ENCODE results near the gene KRTAP10-4.
A peak's percentile ranks its signal among the peaks of the same experiment; 100 is the strongest.
"Not testable (repeated sequence)": the region's sequence is repeated elsewhere in the genome, so short reads cannot be mapped to it uniquely, and the experiment has no call there.

The KRTAP10-4 gene

DNA sequence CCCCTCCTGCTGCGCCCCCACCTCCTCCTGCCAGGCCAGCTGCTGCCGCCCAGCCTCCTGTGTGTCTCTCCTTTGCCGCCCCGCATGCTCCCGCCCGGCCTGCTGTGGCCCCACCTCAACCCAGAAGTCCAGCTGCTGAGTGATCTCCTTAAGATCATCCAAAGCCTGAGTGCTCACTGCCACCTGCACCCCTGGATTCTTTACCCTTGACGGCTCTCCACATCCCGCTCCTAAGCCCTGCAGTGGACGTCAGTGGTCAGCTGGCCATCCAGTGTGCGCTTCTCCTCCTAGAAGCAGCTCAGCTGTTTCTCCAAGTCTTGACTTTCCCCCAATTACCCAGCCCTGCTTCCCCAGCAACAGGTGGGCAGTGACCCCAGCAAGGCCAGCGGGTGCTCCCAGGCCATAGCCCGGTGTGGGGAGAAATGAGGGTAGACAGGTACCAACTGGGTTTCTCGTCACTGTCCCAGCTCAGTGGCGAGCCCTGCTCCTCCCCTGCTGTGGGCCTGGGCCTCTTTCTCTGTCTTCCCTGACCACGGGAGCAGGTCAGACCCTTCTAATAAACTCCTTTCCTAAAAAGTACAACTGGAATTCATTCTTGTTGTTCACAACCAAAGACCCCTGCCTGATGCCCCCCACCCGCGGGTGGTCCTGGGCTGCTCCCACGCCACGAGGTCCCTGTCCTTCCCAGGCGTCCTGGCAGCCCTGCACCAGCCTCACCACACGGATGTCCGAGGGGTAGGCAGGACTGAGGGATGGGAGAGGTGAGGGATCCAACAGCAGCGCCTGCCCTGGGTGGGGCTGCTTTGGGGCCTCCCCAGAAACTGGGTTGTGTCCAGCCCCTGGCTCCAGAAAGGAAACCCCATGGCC is 28.3 kb downstream of the KRTAP10-4 start:
- DNase-seq = no peak

DNA sequence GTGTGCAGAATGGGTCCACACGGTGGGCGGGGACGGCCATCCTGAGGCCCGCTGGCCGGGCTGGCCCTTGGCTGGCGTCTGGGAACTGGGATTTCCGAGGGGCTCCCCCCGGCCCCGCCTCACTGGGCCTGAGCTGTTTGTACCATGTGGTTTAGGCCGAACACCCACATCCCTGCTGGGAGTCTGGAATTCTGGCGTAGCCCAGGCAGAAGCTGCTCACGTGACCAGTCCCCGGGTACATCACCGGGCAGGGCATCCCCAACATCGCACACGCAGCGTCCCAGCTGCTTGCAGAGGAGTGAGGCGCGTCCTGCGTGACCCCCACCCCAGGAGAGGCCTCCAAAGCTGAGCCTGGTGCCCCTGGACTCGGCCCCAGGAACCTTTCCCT is 28.9 kb downstream of the KRTAP10-4 start:
- DNase-seq = no peak

DNA sequence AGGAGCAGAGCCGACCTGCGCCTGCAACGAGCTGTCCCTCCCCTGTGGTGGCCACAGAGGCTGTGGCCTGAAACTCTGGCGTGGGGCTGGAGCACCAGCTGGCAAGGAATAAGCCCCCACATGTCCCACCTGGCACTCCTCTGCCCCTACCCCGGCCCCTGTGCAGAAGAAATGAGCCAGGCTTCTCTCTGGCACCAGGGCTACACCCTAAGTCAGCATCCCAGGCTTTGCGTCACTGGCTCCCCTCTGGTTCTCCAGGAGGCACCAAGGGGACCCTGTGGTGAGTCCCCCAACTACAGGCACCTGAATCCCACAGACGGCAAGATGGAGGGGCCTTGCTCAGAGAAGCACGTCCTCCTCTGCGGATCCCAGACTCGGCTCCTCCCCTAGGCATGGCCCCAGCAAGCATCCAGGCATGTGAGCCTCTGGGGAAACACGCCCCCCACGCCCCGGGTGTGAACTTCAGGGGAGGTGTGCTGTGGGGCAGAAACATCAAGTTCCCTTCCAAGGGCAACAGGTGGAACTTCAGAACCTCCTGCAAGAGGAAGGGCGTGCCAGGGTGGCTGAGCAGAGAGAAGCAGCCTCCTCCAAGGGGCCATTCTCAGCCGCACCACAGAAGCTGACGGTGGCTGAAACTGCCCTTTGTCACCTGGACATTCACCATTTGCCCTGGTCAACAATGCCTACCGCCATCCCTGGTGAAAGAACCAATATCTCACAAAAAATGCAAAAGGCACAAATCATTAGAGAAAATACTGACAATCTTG is 29.8 kb downstream of the KRTAP10-4 start:
- DNase-seq = no peak

DNA sequence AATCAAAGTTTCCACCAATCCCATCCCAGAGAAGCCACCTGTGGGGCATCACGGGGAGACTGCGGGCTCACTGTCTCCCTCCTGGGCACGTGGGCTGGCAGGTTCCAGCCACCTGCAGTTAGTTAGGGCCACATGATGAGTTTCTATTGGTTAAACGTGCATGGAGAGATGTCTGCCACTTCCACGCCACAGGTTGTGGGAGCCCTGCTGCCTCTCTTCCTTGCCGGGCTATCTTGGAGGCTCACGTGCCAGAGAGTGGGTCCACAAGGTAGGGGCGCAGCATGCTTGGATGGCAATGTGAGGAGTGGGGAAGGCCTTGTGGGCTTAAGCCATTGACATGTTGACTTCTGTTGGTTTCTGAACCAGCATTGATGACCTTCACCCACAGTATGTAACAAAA is 30.4 kb downstream of the KRTAP10-4 start:
- no peak for DNase-seq

DNA sequence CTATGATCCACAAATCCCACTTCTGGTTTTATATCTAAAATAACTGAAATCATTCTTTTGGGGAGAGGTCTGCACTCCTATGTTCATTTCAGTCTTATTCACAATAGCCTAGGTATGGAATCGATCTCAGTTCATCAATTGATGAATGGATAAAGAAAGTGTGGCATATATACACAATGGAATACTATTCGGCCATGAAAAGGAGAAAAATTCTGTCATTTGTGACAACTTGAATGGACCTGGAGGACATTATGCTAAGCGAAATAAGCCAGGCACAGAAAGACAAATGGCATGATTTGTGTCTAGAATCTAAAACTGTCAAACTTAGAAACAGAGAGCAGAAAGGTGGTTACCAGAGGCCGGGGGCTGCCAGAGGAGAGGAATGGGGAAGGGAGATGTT is 33.0 kb downstream of the KRTAP10-4 start:
- DNase-seq = no peak

DNA sequence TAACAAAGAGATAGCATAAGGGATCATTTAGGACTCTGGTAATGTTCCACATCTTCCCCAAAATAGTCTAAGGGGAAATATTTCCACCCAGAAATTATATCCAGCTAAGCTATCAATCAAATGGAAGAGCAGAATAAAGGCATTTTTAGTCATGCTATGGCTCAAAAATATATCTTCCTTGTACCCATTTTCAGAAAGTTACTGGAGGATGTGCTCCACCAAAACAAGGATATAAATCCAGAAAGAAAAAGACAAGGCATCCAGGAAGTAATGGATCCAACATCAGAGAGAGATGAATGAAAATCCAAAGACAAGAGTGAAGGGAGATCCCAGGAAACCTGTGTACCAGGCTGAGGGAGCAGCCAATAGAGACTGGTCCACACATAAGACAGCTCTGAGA is 35.7 kb downstream of the KRTAP10-4 start:
- no peak for DNase-seq

DNA sequence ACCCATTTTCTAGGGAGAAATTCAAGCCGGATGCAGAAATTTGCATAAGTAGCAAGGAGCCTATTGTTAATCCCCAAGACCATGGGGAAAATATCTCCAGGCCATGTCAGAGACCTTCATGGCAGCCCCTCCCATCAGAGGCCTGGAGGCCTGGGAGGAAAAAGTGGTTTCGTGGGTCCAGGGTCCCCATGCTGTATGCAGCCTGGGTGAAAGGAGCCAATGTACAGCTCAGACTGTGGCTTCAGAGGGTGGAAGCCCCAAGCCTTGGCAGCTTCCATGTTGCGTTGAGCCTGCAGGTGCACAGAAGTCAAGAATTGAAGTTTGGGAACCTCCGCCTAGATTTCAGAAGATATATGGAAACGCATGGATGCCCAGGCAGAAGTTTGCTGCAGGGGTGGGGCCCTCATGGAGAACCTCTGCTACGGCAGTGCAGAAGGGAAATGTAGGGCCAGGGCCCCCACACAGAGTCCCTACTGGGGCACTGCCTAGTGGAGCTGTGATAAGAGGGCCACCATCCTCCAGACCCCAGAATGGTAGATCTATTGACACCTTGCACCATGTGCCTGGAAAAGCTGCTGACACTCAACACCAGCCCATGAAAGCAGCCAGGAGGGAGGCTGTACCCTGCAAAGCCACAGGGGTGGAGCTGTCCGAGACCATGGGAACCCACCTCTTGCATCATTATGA is 36.8 kb downstream of the KRTAP10-4 start:
- not testable (repeated sequence) for DNase-seq

DNA sequence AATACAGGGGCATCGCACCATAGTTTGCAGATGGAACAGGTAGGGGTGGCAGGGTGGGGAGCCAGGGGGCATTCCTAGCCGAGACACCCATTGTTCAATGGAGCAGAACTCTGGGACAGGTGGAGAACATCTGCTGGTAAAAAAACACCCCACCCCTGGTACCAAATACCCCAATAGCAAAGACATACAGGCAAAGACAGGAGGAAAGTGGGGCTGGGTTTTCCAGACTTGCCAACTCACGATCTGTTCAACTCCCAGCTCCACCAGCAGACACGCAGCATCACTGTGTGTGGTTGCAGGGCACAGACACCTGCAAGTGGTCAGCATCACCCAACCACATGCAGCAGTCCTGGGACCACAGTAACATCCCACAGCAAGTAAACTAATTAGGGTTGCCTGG is 38.0 kb downstream of the KRTAP10-4 start:
- DNase-seq = no peak

DNA sequence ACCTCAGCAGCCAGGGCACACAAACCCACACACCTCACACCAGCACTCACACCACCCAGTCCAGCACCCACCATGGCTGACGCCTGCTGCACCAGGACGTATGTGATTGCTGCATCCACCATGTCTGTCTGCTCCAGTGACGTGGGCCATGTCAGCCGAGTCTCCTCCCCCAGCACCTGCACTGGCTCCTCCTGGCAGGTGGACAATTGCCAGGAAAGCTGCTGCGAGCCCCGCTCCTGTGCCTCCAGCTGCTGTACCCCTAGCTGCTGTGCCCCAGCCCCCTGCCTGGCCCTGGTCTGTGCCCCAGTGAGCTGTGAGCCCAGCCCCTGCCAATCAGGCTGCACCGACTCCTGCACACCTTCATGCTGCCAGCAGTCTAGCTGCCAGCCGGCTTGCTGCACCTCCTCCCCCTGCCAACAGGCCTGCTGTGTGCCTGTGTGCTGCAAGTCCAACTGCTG is 38.5 kb downstream of the KRTAP10-4 start, which contains the start of gene KRTAP10-8:
Gene KRTAP10-8, plus strand, starts transcription at position 51 of the 458 bp plus-strand sequence. Its CDS starts 22 bp downstream, at position 73.
- no peak for DNase-seq

DNA sequence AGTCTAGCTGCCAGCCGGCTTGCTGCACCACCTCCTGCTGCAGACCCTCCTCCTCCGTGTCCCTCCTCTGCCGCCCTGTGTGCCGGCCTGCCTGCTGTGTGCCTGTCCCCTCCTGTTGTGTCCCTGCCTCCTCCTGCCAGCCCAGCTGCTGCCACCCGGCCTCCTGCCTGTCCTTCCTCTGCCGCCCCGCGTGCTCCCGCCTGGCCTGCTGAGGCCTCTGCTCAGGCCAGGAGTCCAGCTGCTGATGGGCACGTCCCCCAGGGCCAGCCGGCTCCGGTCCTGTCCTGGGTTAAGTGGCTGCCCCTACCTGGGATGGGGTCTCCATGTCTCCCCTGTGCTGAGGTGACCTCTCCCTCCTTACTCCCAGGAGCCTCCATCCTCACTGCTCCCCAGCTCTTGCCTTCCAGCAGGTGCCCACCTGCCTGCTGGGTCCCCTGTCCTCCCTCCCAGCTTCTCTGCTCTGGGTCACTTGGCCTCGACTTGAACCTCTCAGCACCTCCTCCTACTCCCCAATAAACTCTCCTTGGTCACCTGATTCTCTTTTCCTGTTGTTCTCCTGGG is 39.2 kb downstream of the KRTAP10-4 start:
- no peak for DNase-seq

DNA sequence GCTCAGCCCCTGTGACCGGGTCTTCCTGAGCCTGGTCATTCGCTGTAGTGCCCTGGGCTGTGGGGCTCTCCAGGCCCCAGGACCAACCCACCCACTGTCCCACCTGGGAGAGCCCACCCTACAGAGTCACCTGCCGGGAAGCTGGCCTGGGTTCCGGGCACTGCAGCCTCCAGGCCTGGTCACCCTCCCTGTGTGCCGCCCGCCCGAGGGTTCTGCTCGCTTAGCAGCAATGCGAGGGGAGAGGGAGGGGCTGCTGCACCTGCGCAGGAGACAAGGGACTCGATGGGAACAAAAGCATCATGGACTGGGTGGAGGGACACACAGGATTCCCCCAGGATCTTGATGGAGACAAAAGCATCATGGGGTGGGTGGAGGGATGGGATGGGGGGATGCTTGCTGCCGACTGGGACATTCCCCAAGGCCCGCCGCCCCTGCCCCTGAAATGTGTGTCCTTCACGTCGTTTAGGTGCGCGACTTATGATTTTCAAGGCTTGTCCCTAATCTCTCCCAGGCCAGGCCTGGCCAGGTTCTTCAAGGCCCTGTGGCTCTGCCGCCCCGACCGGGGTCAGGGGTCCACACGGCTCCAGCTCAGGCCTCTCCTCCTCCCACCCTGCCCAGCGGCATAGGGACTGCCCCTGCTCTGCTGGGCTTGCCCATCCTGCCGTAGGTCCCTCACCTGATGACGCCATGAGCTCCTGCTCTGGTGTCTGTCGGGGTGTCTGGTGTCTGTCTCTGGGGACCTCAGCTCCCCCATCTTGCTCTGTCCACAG is 40.0 kb downstream of the KRTAP10-4 start:
- DNase-seq = no peak

DNA sequence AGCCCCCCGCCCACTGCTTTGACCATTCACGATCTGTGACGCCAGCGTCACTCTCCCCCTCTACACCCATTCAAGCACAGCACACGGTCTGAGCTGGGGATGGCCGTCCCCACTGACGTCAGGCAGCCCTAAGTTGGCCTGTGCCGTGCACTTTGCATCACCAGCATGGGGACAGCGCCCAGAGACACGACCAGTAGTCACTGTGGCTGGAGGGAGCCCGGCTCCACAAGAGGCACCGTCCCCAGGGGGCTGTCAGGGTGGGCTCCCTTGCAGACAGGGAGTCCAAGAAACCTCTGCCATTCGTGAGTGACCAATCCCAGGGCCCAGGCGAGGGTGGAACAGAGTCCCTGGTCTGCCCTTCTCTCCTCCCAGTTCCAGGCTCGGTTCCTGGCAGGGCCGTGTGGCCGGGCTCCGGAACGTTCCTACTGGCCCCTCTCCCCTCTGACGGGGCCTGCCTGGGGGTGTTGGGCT is 40.7 kb downstream of the KRTAP10-4 start:
- DNase-seq = no peak

DNA sequence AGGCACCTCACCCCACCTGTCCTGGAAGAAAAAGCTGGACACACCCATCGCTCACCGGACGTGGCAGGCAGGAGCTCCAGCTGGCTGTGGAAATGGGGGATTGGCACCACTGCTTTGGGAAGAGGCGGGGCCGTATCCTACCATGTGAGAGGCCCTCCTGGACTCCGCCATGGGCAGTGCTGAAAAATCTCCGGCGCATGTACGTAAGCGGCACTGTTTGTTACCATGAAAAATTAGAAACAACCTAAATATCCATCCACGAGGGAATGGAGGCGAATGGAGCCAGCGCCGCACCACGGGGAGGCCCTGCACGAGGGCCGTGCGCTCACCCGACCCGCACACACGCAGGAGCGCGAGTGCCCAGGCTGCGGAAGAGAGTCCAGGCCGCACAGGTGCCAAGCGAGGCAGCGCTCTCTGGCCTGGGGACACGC is 41.4 kb downstream of the KRTAP10-4 start:
- DNase-seq = no peak

DNA sequence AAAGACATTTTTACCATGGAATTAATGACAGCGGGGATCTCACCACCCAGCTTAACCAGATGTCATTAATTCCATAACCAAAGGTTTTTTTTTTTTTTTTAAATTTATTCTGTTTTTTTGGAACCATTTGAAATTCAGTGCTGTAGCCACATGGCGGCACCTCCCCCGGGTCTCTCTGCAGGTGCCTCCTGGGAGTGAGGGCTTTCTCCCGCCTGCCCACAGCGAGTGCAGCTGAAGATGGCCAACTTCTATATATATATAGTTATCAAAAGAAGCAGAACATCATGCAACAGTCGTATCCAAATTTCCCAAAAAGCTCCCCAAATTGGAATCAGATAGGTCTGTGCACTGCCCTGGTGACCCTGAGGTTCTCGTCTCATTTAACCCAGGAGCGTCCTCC is 41.9 kb downstream of the KRTAP10-4 start:
- DNase-seq = no peak

DNA sequence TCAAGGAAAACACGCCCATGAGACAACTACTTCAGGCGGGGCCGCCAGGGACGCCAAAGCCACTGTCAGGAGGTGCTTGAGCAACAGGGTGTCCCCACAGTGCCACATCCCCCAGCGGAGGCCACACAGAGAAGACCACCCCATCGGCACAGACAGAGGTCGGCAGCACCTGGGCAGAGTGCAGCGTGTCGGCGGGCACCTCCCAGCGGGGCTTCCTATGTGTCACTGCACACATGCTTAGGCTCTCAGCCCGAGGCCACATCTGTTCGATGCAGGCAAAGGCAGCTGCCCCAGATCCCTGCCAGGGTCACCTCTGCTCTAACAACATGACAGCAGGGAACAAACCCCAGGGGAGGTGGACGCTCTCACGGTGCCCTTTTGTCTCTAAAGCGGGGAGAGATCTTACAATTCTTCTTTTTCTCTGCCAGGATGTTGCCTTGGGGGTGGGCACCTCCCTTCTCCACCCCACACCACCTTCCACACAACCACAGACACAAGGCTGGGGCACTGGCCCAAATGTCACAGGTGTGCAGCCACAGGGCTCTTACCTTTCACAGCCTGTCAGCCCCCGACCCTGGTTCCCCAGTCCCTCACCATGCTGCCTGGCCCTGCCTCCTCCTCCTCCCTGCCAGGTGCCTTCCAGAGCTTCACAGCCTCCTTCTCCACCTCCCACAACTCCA is 42.5 kb downstream of the KRTAP10-4 start:
- DNase-seq = no peak

DNA sequence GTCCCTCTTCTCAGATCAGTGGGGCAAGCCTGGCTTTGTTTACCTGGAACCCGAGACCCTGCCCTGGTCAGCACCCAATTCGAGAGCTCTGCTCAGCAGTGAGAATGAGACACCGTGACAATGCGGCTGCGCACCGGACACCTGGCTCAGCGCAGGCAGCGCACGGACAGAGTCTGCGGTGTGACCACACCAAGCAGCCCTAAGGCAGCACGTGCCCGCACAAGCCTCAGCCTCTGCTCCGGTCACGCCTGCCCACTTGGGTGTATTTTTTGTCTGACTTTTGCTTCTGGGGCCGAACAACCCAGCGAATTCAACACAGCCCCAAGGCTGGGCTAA is 43.0 kb downstream of the KRTAP10-4 start:
- DNase-seq = no peak

DNA sequence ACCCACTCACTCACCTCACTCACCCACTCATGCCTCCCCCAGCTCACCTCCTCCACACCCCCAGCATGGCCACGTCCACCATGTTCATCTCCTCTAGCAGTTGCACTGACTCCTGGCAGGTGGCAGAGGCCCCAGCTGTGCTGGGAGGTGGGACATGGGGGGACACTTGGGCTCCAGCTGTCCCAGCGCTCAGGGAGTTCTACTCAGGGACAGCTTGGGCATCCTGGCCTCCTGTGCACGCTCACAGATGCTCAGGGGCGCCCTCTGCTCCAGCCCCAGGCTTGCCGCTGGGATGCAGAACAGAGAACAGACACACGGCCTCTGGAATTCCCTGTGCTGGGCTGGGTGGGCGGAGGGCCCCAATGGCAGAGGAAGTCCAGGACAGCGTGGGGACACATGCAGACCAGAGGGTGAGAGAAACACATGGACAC is 43.6 kb downstream of the KRTAP10-4 start:
- DNase-seq = no peak

DNA sequence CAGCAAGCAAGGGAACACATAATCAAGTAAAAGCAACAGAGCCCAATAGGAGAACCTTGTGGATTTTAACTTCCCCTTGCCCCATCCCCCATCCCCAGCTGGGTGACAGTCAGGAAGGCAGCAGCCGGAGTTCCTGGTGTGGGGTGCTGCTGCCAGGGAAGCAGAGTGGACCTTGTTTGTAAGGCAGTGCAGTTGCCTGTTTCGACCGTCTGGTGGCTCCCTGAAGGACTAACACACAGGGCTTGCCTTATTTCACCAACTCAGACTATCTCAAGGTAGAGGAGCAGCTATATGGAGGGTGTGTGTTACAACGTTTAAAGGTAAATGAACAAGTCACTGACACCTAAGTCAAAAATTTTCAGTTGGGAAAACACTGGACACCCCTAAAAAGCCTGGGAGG is 45.0 kb downstream of the KRTAP10-4 start:
- DNase-seq = peak; percentile 34

DNA sequence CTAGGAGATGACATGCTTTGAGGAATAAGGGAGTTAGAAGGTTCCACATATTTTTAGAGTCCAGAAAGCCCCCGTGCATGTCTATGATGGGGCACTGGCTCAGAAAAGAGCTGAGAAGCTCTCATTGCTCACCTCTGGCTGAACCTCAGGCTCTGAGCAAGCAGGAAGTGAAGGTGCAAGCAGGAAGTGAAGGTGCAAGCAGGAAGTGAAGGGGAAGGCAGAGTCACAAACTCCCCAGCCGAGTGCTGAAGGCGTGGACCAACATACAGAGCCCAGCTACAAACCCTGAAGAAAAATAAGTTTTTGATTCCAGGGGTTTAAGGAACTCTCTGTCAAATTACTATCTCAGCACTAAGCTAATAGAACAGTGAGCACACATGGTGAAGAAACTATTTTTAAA is 45.4 kb downstream of the KRTAP10-4 start:
- DNase-seq = no peak

DNA sequence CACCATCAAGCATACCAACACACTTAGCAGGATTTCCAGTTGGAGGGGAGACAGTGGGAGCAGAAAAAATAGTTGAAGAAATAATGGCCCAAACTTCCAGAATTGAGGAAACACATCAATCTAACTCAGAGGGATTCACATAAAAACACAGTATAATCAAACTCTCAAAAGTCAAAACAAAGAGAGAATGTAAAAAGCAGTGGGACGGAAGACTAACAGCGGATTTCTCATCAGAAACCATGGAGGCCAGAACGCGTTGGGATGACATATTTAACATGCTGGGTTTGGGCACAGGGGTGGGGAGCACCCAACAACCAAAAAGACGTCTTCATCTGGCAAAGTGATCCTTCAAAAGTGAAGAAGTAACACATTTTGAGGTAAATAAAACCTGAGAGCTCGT is 46.4 kb downstream of the KRTAP10-4 start:
- DNase-seq = no peak

DNA sequence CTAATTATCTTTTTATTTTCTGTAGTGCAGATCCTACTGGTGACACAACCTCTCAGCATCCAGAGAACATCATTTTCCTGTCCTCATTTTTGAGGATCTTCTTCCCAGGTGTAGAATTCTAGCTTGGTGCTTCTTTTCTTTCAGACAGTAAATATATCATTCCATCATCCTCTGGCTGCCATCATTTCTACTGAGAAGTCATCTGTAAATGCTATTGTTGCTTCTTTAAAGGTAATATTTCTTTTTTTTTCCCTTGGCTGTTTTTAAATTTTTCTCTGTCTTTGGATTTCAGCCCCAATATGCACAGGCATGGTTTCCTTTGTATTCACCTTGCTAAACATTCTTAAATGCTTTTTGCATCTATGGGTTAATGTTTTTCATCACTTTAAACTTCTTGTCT is 50.0 kb downstream of the KRTAP10-4 start:
- no peak for DNase-seq
